GM19025 (cell line): ENCODE data around the gene C15orf61.

Source experiments
- ATAC-seq: cut with Tn5 transposase; IDR thresholded peaks from one replicate; pipeline ENCODE4 v1.9.1; 2021; ENCODE audit warnings: mild to moderate bottlenecking, low read depth, moderate library complexity; ENCODE audit not compliant: unreplicated experiment

The C15orf61 gene

DNA sequence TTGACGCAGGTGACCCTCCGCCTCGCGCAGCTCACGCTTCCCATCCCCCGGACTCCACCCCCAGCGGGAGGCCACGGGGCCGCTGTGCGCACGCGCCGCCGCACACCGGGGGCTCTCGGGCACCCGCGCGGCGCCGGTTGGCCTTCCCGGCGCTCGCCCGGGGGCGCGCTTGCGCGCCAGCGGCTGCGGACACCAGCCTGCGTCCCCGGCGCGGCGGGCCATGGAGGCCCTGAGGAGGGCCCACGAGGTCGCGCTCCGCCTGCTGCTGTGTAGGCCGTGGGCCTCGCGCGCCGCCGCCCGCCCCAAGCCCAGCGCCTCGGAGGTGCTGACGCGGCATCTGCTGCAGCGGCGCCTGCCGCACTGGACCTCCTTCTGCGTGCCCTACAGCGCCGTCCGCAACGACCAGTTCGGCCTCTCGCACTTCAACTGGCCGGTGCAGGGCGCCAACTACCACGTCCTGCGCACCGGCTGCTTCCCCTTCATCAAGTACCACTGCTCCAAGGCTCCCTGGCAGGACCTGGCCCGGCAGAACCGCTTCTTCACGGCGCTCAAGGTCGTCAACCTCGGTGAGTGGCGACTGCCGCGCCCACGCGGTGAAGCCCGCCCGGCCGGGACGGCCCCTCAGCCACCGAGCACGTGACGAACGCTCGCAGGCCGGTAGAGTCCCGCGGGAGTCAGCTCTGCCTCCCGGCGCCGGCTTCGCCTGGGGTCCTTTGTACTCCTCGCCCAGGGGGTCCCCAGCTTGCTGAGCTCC is at the start of gene C15orf61:
Gene C15orf61, plus strand, starts transcription at position 103 of the 754 bp plus-strand sequence. Its CDS starts 118 bp downstream, at position 221.
- peak; percentile 77 for ATAC-seq

DNA sequence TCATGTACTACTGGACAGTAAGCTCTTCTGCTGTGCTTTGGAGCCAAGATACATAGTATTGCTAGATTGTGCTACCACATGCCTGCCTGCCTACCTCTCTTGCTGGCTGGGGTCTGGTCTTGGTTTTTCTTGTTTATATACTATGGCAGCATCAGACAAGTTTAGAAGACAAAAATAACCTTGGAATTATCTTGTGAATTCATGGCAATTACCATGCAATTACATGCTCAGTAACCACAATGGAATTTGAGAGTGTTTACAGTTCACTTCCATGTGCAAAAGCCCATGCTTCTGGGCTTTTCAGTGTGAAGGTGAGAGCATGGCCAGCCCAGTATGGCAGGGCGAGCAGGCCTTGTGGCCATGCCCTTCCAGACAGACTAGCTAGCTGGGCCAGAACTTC is 48.0 kb upstream of the C15orf61 start:
- ATAC-seq: no peak

DNA sequence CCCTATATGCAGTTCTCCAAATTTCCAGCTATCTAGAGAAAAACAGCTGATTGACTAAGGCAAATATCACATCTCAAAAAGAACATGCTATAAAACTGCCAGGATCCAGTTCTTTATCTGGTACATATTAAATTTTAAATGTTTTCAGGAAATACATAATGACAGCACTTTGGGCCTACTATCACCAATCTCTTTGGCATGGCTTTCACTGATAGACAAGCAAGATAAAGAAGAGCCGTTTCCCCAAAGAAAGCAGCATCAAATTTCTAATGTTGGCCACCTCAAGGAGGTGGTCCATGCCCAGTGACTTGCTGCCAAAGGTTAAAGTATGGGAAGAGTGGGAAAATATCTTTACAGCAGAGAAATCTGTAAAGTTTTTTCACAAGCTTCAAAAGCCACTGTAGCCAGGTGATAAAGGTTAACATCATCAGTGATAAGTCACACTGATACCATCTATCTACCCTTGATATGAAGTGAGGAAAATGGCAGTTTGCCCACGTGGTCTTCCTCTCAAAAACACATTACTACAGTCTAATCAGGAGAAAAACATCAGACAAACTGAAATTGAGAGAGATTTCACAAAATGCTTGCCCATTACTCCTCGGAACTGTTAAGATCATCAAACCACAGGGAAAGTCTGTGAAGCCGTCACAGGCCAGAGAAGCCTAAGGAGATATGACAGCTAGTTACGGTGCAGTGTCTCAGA is 46.4 kb upstream of the C15orf61 start:
- ATAC-seq: no peak

DNA sequence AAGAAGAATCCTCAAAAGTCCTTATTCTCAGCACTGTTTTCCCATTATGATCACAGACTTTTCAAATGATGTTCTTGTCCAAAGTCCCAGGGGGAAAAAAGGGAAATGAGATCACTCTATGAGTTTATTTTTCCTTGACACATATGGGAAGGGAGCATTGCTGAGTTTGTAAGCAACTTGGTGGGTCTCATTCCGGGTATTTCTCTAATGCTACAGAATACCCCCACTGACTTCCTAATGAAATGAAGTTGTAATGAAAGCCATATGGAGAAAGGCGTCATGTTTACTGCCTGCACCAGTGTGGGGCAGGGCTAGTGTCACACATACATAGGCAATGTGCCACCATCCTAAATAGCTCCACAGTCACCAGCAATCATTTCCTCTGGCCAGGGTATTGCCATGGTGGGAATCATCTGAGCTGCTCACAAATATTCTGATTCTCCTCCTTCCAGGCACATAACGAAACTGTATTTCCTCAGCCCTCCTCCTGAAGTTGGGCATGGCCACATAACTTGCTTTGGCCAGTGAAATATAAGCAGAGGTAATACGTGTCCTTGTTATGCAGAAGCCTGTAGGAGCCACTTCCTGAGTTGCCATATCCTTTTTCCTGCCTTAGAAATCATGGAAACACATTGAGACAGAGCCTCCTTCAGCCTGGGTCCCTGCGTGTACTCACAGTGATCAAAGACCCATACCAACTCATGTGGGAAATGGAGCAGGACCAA is 41.0 kb upstream of the C15orf61 start:
- no peak for ATAC-seq

DNA sequence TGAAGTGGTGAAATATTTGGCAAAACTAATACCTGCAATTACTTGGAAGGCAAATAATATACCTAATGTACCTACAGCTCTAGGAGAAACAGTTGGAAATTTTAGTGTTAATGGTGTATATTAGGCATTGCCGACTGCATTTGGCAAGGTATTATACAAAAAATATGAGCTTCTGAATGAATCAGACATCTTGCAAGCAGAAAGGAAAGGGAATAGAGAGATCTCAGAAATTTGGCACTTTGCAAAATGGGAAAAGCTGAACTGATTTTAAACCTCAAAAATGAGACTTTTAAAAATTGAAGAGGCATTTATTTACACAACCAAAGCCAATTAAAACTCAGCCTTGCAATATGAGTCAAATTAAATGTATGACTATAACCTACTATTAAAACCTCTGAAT is 40.2 kb upstream of the C15orf61 start:
- no peak for ATAC-seq

DNA sequence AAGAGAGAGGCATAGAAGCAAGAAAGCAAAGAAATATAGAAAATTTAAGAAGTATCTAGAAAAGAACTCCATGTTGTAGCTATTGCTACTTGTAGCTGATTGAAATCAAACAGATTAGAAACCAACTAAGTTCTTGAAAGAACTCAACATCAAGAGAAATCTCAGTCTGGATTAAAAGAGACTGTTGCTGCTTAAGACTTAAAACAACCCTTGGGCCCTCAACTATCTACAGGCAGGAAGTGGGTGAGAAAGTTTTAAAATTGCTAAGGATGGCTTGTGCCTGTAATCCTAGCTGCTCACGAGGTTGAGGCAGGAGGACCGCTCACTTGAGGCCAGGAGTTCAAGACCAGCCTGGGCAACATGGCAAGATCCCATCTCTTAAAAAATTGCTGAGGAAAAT is 39.3 kb upstream of the C15orf61 start:
- ATAC-seq: no peak

DNA sequence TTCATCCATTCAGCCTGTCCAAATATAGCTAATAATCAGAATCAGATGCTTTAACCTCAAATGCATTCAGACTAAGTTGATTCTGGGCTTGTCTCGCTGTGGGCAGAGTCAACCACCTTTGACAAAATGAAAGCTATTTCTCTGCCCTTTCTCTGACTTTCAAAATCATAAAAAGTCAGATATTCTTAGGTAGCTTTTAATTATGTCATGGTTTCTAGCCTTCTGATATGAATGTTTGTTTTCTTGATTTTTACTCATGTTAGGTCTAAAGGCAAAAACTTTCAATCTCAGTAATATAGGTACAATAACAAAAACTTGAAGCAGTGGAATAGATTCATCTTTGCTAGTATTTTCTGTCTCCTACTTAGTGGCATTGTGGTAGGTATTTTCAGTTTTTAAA is 25.3 kb upstream of the C15orf61 start:
- no peak for ATAC-seq

DNA sequence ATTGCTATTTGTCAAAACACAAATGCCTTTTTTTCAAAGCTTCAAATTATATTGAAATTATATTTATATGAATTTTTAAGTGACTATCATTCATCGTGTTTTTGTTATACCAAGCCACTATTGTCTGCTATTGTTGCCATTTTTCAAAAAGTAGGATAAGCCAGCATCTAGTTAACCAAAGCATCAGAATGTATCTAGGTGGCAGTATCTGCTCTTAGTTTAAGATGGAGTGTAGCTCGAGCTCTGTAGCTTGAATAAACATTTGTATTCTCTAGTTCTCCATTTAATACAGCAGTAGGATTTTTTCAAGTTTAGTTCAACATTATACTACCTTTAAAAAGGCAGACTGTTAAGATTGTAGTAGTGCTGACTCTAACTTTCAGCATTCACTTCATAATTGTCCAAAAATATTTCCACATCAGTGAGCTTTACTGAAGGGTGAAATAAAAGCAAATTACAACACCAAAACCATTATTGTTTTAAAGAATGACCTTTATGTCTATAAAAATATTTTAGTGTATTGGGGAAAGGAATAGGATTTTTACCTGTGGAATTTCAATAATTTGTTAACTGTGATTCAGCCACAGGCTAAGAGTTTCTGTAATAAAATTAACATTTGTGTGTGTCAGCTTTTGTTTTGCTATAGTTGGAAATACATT is 19.6 kb upstream of the C15orf61 start:
- ATAC-seq: no peak

DNA sequence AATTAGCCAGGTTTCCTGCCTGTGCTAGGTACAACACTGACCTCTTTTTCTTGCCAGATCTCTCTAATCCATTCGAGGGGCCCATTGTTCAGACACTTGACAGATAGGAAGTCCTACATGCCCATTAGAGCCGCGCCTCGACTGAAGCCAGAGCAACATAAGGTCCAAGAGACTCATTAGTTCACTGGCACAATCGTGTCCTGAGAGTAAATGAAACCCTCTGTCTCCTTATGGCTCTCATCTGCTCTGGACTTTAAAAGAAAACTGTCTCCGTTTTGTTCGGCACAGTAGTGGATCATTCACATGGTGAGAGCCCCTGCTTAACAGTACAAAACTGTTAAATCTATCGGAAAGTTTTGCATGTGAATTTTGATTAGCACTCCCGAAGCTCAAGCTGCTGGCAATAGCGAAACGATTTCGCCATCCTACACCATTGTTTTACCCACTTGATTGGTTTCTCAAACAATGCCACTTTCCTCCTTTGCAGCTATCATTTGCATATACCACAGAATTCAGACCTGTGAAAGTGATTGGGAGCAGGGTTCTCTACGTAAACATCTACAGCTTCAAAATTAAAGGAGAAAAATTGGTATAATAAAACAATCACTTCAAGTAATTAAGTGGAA is 19.0 kb upstream of the C15orf61 start:
- ATAC-seq: no peak

DNA sequence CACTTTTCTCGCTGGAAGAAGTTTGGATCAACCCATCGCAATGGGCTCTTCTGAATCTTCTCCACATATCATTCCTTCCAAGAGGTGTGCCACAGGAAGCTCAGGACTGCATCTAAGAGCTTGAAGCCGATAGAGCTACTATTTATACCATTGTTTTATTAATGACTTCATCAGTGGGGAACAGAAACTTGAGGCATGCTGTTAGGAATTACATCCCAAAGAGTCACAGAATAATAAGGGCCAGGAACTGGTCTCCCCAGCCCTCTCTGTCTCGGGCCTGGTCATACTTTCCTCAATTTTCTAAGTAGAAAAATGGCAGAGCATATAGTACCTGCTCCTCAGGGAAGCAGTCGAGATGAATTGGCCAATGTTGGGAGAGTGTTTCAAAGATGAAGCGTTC is 16.9 kb upstream of the C15orf61 start:
- ATAC-seq: no peak

DNA sequence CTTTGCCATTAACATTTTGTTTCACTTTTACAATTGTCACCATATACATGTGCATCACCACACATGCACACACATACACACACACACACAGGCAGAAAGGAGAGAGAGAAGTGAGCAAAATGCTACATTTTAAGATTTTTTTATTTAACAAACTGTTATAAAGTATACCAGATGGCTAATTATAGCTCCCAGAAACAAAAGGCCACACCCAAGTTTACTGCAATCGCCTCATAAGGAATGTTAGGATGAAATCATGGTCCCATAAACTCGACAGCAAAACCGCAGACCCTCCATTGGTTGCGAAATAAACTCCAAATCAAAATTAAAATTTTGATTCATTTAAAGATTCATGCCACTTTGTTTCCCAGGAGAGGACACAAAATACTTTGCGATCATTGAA is 16.1 kb upstream of the C15orf61 start:
- ATAC-seq: no peak

DNA sequence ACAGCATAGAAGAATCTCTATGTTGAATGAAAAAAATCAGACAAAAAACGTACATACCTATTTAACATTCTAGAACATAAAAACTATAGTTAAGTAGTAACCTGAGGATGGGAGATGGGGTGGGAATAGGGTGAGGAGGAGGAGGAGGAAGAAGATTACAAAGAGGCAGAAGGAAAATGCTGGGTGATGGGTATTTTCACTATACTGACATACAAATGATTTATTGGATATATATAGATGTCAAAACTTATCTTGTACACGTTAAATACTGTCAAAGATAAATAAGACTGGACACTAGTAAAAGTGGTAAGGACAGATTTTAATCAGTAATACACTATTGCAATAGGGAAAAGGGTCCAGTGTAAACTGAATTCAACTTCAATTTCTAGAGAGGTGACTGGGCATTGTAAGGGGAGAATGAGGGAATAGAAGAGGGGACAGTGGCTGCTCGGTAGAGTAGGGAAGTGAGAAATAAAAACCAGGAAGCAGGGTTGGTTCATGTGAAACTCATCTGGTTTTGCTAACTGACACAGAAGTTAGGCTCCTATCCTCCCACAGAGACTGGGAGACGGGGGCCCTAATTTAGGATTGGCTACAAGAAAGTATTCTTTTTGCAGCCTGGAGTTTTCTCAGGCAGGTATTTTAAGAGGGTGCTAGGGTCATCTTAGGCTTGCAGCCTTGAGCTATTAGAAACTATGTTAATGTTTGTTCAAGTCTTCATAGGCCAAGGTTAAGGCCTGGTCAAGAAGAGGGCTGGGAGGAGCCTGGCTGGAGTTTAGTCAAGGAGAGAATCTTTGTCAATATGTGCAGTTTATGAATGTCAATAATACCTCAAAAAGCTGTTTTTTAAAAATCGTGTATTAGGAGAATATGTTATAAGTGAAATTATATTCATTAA is 15.0 kb upstream of the C15orf61 start:
- ATAC-seq: no peak

DNA sequence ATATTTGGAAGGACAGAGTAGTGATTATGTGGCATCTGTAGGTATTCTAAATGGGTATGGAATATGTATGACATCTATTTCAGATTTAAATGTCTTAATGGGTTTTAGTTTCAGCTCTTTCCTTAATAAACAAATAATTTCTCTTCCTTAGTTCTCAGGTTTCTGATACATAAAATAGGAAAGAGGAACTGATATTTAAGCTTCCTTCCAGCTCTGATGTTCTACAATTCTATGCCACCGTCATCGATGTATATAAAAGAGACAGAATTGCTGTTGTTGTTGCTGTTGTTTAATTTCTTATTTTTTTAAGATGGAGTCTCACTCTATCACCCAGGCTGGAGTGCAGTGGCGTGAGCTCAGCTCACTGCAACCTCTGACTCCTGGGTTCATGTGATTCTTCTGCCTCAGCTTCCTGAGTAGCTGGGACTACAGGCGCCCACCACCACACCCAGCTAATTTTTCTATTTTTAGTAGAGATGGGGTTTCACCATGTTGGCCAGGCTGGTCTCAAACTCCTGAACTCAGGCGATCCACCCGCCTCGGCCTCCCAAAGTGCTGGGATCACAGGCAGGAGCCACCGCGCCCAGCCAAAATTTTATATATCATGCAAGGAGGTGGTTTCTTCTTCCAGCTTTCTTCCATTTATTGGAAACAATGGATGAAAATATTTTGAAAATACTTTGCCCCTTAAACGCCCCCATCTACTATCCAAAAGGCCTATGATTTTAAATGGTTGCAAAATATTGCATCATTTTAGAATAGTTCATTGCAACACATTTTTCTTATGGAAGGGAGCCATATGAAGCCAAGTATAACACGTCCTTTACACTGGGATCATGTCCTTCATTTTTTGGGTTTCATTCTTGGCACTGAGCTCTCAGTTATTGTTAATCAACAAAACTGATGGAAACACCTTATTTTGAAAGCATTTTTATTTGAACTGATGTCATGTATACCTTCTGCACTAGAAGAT is 13.9 kb upstream of the C15orf61 start:
- ATAC-seq: no peak

DNA sequence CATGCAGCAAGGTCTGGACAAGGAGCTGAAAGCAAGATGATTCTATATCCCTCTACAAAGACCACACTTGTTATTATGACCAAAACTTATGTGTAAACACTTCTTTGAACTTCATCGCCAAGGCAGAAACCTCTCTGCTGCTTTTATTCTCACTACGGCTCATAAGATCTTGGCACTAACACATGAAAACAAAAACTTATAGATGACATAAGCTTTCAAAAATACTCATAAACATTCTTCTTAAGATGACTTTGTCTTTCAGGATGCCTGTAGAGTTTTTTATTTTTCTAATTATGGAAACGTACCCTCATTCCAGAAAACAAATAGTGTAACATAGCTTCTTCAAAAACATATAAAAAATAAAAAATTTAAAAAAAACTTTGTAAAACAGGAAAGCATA is 12.5 kb upstream of the C15orf61 start:
- no peak for ATAC-seq

DNA sequence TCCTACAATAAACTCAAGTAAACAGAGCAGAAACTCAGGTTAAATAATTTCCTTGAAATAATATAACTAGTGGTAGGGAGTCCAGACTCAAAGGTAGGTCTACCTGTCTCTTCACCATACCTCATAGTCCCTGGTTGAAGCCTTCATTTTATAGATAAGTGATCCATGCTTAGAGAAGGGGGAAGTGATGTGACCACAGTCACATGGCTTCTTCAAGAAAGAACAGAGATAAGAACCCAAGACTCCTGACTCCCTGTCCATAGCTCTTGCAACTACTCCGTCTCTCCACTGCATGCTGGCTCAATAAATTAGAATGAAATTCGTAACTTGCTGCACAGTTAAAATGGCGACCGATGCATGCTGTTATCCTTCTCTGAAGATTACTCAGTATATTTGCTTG is 11.0 kb upstream of the C15orf61 start:
- no peak for ATAC-seq

DNA sequence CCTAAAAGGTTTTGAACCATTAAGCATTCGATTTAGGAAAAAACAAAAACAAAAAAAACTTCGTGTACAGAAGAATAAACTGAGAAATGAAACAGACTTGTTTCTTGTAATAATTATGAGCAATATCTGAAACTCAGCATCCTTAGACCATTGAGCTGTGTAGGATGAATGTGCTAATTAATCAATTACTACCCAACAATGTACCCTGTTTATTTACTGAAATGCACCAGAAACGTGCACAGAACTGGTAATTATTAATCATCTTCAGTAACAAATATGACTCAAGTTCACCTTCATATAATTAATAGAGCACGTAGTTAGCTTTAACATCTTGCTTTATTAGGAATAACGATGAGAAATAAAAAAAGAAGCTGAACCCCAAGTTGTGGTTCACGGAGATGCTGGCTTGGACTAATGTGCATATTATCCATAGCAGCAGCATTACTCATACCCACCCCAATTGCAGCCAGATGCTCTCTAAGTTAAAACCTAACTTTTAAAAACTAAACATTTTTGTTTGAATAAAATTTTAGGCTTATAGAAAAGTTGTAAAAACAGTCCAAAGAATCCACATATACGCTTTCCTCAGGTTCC is 10.2 kb upstream of the C15orf61 start:
- no peak for ATAC-seq

DNA sequence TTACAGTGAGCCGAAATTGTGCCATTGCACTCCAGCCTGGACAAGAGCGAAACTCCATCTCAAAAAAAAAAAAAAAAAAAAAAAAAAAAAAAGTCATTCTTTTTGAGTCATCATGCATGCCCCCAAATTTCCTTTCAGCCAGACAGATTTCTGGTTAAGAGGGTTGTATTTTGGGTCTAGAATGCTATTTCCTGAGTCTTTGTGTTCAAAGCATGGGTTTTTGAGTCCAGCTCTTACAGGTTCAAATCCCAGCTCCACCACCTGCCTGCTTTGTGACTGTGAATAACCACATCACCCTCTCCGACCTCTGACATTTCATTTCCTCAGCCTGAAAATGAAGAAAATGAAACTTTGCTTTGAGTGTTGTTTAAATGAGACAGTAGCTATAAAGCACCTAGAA is 9.3 kb upstream of the C15orf61 start:
- no peak for ATAC-seq

DNA sequence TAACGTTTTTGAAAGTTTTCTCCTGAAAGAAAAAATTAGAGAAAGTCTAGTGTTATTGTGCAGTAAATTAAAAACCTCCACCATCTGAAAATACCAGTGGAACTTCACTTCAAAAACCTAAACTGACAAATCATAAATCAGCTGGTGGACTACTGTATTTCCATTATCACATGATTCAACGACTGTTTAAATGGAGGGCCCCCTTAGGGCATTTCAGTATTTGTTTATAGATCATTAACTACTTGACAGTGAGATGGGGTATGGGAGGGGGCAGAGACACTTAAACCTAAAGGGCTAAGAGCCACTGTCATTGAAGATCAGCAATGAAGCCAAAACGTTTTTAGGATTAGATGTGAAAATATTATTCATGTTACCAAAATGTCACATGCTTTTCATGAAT is 8.8 kb upstream of the C15orf61 start:
- no peak for ATAC-seq
